Panc1 (cell line): Measurements from ENCODE around the gene IL10RB.

Experiments used
- POLR2AphosphoS5 ChIP-seq: IDR thresholded peaks from 2 replicates; pipeline ENCODE4 v1.6.1; 2012; ENCODE audit warnings: mild to moderate bottlenecking, low read depth, low read length, moderate library complexity
- TF ChIP-seq, protein P1 (sequence below): fragments of 450-650 bp; IDR thresholded peaks from 2 replicates; pipeline ENCODE4 v1.5.1; 2017; ENCODE audit warnings: mild to moderate bottlenecking
- TF ChIP-seq, protein P2 (sequence below), 2 experiments: IDR thresholded peaks; 2 replicates each; pipeline ENCODE4 v1.6.1; 2011 to 2012; ENCODE audit warnings: low read depth in 2 of 2, control low read depth in 1 of 2, low read length in 1 of 2, mild to moderate bottlenecking in 1 of 2, moderate library complexity in 1 of 2; ENCODE audit not compliant: insufficient read depth in 1 of 2

DNA sequence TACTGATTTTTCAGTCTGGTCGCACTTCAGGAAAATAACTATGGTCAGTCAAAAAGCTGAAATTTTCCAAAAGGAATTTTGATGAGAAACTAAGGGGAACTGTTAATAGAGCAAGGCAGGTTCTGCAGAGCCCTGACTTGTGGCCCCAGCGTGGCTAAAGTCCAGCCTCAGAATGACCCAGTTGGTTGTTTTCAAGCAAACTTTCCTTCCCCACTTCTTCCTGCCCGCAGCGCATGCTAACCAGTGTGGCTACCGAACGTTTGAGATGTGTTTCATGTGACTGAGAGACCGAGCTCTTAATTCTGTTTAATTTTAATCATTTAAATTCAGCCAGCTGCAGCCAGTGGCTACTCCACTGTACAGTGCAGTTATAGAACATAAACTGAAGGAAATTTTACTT, 6.2 kb upstream of the IL10RB start:
- TF ChIP-seq, protein P1, sequence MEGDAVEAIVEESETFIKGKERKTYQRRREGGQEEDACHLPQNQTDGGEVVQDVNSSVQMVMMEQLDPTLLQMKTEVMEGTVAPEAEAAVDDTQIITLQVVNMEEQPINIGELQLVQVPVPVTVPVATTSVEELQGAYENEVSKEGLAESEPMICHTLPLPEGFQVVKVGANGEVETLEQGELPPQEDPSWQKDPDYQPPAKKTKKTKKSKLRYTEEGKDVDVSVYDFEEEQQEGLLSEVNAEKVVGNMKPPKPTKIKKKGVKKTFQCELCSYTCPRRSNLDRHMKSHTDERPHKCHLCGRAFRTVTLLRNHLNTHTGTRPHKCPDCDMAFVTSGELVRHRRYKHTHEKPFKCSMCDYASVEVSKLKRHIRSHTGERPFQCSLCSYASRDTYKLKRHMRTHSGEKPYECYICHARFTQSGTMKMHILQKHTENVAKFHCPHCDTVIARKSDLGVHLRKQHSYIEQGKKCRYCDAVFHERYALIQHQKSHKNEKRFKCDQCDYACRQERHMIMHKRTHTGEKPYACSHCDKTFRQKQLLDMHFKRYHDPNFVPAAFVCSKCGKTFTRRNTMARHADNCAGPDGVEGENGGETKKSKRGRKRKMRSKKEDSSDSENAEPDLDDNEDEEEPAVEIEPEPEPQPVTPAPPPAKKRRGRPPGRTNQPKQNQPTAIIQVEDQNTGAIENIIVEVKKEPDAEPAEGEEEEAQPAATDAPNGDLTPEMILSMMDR, result no peak
- TF ChIP-seq POLR2AphosphoS5, result no peak
- TF ChIP-seq, protein P2, sequence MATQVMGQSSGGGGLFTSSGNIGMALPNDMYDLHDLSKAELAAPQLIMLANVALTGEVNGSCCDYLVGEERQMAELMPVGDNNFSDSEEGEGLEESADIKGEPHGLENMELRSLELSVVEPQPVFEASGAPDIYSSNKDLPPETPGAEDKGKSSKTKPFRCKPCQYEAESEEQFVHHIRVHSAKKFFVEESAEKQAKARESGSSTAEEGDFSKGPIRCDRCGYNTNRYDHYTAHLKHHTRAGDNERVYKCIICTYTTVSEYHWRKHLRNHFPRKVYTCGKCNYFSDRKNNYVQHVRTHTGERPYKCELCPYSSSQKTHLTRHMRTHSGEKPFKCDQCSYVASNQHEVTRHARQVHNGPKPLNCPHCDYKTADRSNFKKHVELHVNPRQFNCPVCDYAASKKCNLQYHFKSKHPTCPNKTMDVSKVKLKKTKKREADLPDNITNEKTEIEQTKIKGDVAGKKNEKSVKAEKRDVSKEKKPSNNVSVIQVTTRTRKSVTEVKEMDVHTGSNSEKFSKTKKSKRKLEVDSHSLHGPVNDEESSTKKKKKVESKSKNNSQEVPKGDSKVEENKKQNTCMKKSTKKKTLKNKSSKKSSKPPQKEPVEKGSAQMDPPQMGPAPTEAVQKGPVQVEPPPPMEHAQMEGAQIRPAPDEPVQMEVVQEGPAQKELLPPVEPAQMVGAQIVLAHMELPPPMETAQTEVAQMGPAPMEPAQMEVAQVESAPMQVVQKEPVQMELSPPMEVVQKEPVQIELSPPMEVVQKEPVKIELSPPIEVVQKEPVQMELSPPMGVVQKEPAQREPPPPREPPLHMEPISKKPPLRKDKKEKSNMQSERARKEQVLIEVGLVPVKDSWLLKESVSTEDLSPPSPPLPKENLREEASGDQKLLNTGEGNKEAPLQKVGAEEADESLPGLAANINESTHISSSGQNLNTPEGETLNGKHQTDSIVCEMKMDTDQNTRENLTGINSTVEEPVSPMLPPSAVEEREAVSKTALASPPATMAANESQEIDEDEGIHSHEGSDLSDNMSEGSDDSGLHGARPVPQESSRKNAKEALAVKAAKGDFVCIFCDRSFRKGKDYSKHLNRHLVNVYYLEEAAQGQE (IDR thresholded peaks at IDR 0.05; ENCODE audit: insufficient read depth in 1 of 2, low read depth in 2 of 2, low read length in 1 of 2), result no peak
